K562 (cell line): ENCODE data around the gene DPEP1. TPM values are rescaled to one million over a fixed set of nuclear protein-coding genes. Genes with fewer than 3 reads are reported as not detected.

ENCODE experiments used
- ARID2 ChIP-seq: fragments of 450-650 bp; IDR thresholded peaks from 2 replicates; pipeline ENCODE4 v1.6.1; 2017; ENCODE audit warnings: antibody characterized with exemption, mild to moderate bottlenecking
- CHD4 ChIP-seq: fragments of 200-600 bp; sonication (generic); IDR thresholded peaks from 3 replicates; pipeline ENCODE4 v1.6.1; 2012; ENCODE audit warnings: low read depth, mild to moderate bottlenecking, mixed read lengths, low read length, inconsistent platforms; ENCODE audit not compliant: insufficient read depth, insufficient replicate concordance, poor library complexity, severe bottlenecking
- GABPA ChIP-seq: fragments of 200-800 bp; sonication (Bioruptor generic); conservative IDR thresholded peaks from 2 replicates; pipeline ENCODE4 v1.6.1; 2016; ENCODE audit warnings: low read depth, missing genetic modification characterization, missing compliant biosample characterization
- HNRNPUL1 ChIP-seq: fragments of 200-400 bp; formaldehyde crosslinking; IDR thresholded peaks from 2 replicates; pipeline ENCODE4 v1.6.1; 2017; ENCODE audit warnings: low read length
- JUN ChIP-seq, 2 experiments: sonication (generic) in 1 of 2; formaldehyde crosslinking in 1 of 2; IDR thresholded peaks; 2 replicates each; pipeline versions ENCODE4 v1.6.1 to v1.8.0; 2012 to 2022; ENCODE audit warnings: borderline replicate concordance in 2 of 2, mild to moderate bottlenecking in 2 of 2, improper control_type of control experiment in 1 of 2, low read depth in 1 of 2, low read length in 1 of 2, missing genetic modification reagents in 1 of 2
- RB1 ChIP-seq: fragments of 450-650 bp; IDR thresholded peaks from 2 replicates; pipeline ENCODE4 v1.6.1; 2017; ENCODE audit warnings: low read depth, mild to moderate bottlenecking
- STAT5A ChIP-seq: IDR thresholded peaks from 2 replicates; pipeline ENCODE4 v1.6.1; 2012; ENCODE audit warnings: low read length, inconsistent platforms, borderline replicate concordance
- polyA plus RNA-seq, 8 experiments: library from polyadenylated mRNA; depleted of rRNA in 4 of 8; stranded (reverse) in 5 of 8; unstranded in 3 of 8; fragments of >200 nt; fragmentation: Nextera tagmentation in 2 of 8; fragmentation: Illumina TruSeq in 1 of 8; extraction: Ambion mirVana in 2 of 8; extraction: Trizol in 1 of 8; gene quantifications; 2 replicates each; pipeline versions ENCODE4 v1.2.1 to v1.2.3, GENCODE V29; 2011 to 2014; ENCODE audit warnings: inconsistent platforms in 1 of 8, missing spikeins in 1 of 8
- total RNA-seq, 7 experiments: library from RNA; depleted of rRNA in 6 of 7; stranded (reverse); fragments of >200 nt in 6 of 7; fragmentation: Illumina TruSeq in 2 of 7; extraction: Trizol in 2 of 7; gene quantifications; 2 replicates each; pipeline versions ENCODE4 v1.2.1 to v1.2.3, GENCODE V29; 2011 to 2021; ENCODE audit warnings: low replicate concordance in 1 of 7
- TF ChIP-seq, protein P1 (sequence below): fragments of 250-450 bp; sonication (Bioruptor Pico); IDR thresholded peaks from 2 replicates; pipeline ENCODE4 v1.4.0; 2020; ENCODE audit warnings: mild to moderate bottlenecking
- TF ChIP-seq, protein P2 (sequence below): sonication (generic); formaldehyde crosslinking; IDR thresholded peaks from 2 replicates; pipeline ENCODE4 v1.8.1; 2023; ENCODE audit warnings: mild to moderate bottlenecking, missing genetic modification reagents
- TF ChIP-seq, protein P3 (sequence below): sonication (generic); formaldehyde crosslinking; IDR thresholded peaks from 2 replicates; pipeline ENCODE4 v1.9.0; 2022; ENCODE audit warnings: mild to moderate bottlenecking, missing genetic modification reagents
- TF ChIP-seq, protein P4 (sequence below): fragments of 250-450 bp; sonication (Bioruptor Pico); IDR thresholded peaks from 2 replicates; pipeline ENCODE4 v1.8.0; 2022; ENCODE audit warnings: inconsistent platforms

The DPEP1 gene
- total and polyA plus RNA-seq, 9 of the 15 experiments (the other 6 are each of a cell fraction or from before 2014, with no cell fraction given) = 0.14 to 0.31 (median 0.20) TPM; not detected in 6

DNA sequence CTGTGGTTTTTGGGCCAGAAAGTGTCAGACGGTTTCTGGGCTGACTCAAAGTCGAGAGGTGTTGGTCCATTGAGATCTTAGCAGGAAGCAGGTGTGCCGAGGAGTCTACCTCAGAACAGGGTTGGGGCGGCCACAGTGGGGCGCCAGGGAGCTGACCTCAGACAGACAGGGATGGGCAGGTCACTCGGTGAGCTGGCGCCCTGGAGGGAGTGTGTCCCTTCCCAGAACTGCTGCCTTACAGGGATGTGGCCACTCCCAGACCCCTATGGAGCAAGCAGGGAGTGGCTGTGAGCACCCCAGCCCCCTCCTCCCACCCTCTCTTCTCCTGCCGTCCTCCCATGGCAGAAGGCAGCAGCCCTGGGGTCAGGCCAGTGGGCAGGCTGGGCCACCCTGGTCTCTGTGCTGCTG is 14.0 kb upstream of the DPEP1 start (continued):
- TF ChIP-seq JUN (IDR thresholded peaks at IDR 0.05; ENCODE audit: borderline replicate concordance, low read depth, low read length) (no peak), JUN (CRISPR knock-in tag; IDR thresholded peaks at IDR 0.05; ENCODE audit: borderline replicate concordance) (no peak), GABPA (tag) (no peak), ARID2 (no peak), RB1 (peak; percentile 56; the same call in 1 of the 2 replicates), HNRNPUL1 (no peak), STAT5A (no peak), CHD4 (no peak)
- TF ChIP-seq, protein P1, sequence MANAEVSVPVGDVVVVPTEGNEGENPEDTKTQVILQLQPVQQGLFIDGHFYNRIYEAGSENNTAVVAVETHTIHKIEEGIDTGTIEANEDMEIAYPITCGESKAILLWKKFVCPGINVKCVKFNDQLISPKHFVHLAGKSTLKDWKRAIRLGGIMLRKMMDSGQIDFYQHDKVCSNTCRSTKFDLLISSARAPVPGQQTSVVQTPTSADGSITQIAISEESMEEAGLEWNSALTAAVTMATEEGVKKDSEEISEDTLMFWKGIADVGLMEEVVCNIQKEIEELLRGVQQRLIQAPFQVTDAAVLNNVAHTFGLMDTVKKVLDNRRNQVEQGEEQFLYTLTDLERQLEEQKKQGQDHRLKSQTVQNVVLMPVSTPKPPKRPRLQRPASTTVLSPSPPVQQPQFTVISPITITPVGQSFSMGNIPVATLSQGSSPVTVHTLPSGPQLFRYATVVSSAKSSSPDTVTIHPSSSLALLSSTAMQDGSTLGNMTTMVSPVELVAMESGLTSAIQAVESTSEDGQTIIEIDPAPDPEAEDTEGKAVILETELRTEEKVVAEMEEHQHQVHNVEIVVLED = no peak
- TF ChIP-seq, protein P2, sequence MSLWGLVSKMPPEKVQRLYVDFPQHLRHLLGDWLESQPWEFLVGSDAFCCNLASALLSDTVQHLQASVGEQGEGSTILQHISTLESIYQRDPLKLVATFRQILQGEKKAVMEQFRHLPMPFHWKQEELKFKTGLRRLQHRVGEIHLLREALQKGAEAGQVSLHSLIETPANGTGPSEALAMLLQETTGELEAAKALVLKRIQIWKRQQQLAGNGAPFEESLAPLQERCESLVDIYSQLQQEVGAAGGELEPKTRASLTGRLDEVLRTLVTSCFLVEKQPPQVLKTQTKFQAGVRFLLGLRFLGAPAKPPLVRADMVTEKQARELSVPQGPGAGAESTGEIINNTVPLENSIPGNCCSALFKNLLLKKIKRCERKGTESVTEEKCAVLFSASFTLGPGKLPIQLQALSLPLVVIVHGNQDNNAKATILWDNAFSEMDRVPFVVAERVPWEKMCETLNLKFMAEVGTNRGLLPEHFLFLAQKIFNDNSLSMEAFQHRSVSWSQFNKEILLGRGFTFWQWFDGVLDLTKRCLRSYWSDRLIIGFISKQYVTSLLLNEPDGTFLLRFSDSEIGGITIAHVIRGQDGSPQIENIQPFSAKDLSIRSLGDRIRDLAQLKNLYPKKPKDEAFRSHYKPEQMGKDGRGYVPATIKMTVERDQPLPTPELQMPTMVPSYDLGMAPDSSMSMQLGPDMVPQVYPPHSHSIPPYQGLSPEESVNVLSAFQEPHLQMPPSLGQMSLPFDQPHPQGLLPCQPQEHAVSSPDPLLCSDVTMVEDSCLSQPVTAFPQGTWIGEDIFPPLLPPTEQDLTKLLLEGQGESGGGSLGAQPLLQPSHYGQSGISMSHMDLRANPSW = no peak
- TF ChIP-seq, protein P3, sequence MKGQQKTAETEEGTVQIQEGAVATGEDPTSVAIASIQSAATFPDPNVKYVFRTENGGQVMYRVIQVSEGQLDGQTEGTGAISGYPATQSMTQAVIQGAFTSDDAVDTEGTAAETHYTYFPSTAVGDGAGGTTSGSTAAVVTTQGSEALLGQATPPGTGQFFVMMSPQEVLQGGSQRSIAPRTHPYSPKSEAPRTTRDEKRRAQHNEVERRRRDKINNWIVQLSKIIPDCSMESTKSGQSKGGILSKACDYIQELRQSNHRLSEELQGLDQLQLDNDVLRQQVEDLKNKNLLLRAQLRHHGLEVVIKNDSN (CRISPR knock-in tag) = 0 out of 2 replicates have a peak, but pooled peaks have one; percentile 6
- TF ChIP-seq, protein P4, sequence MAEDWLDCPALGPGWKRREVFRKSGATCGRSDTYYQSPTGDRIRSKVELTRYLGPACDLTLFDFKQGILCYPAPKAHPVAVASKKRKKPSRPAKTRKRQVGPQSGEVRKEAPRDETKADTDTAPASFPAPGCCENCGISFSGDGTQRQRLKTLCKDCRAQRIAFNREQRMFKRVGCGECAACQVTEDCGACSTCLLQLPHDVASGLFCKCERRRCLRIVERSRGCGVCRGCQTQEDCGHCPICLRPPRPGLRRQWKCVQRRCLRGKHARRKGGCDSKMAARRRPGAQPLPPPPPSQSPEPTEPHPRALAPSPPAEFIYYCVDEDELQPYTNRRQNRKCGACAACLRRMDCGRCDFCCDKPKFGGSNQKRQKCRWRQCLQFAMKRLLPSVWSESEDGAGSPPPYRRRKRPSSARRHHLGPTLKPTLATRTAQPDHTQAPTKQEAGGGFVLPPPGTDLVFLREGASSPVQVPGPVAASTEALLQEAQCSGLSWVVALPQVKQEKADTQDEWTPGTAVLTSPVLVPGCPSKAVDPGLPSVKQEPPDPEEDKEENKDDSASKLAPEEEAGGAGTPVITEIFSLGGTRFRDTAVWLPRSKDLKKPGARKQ (CRISPR knock-in tag) = no peak
